Bone marrow (tissue), 2 donors: ENCODE measurements around the gene SPTBN2.

Experiments
- DNase-seq, 2 donors: peaks; one replicate each; lab custom pipeline; 2025; lab: John Stamatoyannopoulos, UW

The SPTBN2 gene

GRCh38 chr11:66728693-66729385 lies at the start of gene SPTBN2:
TSS of gene SPTBN2 (minus strand) at chr11:66729216. CDS start at chr11:66721240, 7,976 bp downstream.
- DNase-seq: no peak

DNA sequence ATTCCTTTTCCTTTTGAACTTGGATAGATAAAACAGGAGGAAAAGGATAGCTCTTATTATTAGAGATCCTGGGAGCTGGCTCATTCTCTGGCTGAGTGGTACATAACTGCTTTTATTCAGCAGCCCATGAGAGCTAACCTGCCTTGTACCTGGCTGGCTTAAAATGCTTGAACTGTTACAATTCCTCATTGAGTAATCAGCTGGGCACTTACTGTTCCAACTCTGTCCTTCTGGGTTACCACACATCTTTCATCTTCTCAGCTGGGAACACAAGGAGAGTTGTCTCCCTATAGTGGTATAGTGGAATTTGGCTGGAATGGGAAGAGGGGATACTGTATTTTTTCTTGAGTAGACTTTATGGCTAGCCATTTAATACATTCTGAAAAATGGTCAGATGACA lies 39.8 kb upstream of the SPTBN2 start:
- DNase-seq: no peak

DNA sequence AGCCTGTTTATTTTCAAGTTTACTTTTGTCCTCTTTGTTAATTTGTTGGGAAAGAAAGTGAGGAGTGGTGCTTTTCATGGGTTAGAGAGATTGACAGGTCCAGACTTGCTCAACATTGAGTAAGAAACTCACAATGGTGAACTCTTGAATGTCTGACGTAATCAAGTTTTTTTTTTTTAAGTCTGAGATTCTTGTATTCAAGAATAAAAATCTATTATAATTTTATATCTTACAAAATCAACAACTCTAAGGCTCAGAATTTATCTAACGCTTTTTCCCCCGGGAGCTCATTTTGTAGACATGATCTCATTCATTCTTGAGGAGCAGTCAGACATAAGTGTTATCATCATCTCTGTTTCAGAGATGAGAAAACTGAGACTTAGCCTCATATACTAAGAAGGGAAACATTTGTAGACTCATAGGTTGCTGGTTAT lies 39.1 kb upstream of the SPTBN2 start:
- DNase-seq: no peak

DNA sequence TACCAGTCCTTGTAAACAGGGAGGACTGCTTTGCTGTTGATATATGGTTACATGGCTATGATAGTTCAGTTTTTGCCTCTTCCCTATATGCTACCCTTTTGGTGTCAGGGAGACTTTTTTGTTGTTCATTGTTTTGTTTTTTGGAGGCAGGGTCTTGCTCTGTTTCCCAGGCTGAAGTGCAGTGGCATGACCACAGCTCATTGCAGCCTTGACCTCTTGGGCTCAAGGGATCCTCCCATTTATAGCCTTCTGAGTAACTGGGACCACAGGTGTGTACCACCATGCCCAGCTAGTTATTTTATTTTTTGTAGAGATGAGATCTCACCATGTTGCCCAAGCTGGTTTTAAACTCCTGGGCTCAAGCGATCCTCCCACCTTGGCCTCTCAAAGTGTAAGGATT lies 38.6 kb upstream of the SPTBN2 start:
- DNase-seq: no peak

GRCh38 chr11:66766681-66767080 lies 37.7 kb upstream of the SPTBN2 start:
- no peak for DNase-seq

- DNase-seq: no peak
Observed at GRCh38 chr11:66762088-66762487, 33.1 kb upstream of the SPTBN2 start.

GRCh38 chr11:66752148-66752547 lies 23.1 kb upstream of the SPTBN2 start:
- no peak for DNase-seq

DNA sequence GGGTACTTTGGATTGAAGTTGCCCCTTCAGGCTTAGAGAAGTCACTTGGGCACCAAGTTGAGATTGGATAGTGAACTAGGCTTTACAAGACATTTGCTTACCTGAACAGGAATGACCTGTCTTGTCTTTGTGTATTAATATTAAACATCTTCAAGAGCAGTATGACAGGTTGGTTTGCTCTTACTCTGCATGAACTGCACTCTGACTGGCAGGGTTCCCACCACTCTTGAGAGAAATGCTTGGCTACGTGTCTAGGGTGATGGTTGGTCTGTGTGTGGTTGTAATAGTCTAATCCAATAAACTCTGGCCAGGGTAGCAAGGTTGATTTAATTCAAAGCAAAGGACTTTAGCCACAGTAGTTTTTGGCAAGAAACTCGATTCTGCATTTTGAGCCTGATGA lies 20.1 kb upstream of the SPTBN2 start:
- DNase-seq: no peak

- DNase-seq: no peak
Observed at GRCh38 chr11:66747480-66747879, 18.5 kb upstream of the SPTBN2 start.

- no peak for DNase-seq
Observed at GRCh38 chr11:66745356-66746235, 16.6 kb upstream of the SPTBN2 start.

DNA sequence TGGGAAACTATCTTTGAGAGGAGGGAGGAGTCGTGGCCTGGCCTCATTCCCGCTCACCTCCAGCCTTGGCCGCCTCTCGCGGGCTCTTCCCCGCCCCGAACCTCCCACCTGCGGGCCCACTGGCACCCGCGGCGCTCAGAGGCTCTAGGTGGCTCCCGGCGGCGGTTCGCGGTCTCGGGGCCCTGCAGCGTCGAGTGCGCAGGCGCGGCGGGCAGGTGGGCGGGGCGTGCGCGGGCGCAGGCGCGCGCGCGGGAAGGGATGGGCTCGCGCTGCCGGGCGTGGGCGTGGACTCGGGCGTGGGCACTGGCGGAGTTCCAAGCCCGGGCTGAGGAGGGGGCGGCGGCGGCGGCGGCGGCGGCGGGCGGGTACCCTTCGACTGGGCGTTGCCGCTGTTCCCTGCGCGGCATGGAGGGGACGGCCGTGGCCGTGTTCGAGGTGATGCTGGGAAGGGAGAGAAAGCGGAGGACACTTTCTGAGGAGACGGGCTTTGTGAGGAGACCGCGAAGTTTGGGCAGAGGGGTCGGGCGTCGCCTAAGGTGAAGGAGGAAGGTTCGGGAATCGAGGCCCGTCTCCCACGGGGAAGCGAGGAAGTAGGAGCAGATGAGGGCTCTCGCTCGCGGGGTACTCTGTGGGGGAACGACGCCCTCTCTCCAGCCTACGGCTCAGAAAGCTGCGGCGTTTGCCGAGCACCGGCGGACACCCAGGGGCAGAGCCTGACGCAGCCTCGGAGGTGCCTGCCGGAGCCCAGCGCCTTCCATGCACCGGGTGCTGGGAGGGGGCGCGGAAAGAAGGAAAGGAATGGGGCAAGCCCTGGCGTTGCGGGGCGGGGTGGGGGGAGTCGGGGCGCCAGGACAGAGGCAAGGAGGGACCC lies 15.7 kb upstream of the SPTBN2 start:
- DNase-seq: peak; percentile 50 to 70

DNA sequence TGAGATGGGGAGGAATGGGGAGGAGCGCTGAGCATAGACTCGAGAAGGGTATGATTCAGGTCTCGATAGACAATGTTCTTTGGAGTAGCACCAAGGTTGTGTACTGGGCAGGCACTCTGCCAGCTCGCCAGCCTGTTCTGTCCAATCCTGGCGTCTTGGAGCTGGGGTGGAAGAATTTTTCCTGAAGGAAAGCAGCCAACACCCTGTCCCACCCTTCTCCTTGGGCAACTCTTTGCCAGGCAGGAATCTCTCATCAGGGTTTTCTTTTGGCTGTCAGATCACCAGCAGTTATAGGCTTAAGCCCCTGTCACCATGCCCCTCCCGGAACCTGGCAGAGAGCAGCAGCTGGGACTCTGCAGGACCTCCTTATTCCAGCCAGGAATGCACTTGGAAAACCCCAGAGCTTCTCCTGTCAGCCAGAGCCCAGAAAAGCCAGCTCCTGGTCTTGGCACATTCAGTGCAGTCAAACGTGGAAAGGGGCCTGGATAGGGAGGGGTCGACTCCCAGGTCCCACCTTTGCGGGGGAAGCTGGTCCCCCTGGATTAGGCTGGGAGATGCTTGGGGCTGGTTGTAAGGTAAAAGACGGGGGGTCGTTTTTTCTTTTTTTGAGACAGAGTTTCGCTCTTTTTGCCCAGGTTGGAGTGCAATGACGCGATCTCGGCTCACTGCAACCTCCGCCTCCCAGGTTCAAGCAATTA lies 14.4 kb upstream of the SPTBN2 start:
- no peak for DNase-seq

GRCh38 chr11:66741153-66741552 lies 12.1 kb upstream of the SPTBN2 start:
- DNase-seq: no peak

GRCh38 chr11:66739983-66740382 lies 11.0 kb upstream of the SPTBN2 start:
- DNase-seq: no peak

- no peak for DNase-seq
Observed at GRCh38 chr11:66734215-66734614, 5.2 kb upstream of the SPTBN2 start.

- DNase-seq: no peak
Observed at GRCh38 chr11:66729447-66729846, 431 bp upstream of the SPTBN2 start.

DNA sequence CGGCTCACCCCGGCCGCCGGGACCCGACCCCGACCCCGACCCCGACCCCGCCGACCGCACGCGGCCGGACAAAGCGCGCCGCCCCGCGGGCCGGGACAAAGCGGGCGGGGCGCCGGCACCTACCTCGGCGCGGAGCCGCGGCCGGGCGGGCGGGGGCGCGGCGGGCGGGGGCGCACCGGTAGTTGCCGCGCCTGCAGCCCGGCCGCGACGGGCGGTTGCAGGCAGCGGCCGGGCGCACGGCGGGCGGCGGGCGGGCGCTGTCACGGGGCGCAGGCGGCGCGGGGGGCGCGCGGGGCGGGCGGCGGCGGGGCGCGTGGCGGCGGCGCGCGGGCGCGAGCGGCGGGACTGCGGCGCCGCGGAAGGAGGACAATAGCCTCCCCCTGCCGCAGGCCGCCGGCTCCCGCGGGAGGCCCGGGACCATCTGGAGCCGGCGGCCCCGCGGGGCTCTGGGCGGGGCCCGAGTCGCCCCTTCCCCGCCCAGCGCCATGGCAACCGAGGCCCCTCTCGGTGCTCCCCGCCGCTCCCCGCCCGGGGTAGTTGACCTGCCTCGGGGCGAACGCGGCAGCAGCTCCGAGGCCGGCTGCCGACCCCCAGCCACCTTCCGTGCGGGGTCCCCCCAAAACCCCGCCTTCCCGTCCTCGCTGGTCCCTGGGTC lies 851 bp downstream of the SPTBN2 start:
- no peak for DNase-seq

- DNase-seq: no peak
Observed at GRCh38 chr11:66727282-66728037, 1.6 kb downstream of the SPTBN2 start.

- DNase-seq: no peak
Observed at GRCh38 chr11:66725647-66726046, 3.4 kb downstream of the SPTBN2 start.

GRCh38 chr11:66725114-66725513 lies 3.9 kb downstream of the SPTBN2 start:
- DNase-seq: no peak
